ENCODE measurements around the gene PIGH.
"Not testable (repeated sequence)": the region's sequence is repeated elsewhere in the genome, so short reads cannot be mapped to it uniquely, and the experiment has no call there.

Gene PIGH

GRCh38 chr14:67547224-67547780 lies 52.8 kb downstream of the PIGH start:
- DNase-seq, result no peak

- no peak for DNase-seq
Measured at GRCh38 chr14:67544590-67544989, 55.5 kb downstream of the PIGH start.

GRCh38 chr14:67542620-67543019 lies 57.4 kb downstream of the PIGH start:
- DNase-seq, result not testable (repeated sequence)

GRCh38 chr14:67541448-67542387 lies 58.4 kb downstream of the PIGH start:
- DNase-seq, result no peak
